ENCODE measurements around the gene FKBP11.

GRCh38 chr12:48878548-48878947 is 46.7 kb downstream of the FKBP11 start:
- TF ChIP-seq, protein P1, sequence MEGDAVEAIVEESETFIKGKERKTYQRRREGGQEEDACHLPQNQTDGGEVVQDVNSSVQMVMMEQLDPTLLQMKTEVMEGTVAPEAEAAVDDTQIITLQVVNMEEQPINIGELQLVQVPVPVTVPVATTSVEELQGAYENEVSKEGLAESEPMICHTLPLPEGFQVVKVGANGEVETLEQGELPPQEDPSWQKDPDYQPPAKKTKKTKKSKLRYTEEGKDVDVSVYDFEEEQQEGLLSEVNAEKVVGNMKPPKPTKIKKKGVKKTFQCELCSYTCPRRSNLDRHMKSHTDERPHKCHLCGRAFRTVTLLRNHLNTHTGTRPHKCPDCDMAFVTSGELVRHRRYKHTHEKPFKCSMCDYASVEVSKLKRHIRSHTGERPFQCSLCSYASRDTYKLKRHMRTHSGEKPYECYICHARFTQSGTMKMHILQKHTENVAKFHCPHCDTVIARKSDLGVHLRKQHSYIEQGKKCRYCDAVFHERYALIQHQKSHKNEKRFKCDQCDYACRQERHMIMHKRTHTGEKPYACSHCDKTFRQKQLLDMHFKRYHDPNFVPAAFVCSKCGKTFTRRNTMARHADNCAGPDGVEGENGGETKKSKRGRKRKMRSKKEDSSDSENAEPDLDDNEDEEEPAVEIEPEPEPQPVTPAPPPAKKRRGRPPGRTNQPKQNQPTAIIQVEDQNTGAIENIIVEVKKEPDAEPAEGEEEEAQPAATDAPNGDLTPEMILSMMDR (IDR thresholded peaks at IDR 0.05): no peak
- TF ChIP-seq POLR2A (IDR thresholded peaks at IDR 0.05): no peak
- no peak for TF ChIP-seq EP300 (IDR thresholded peaks at IDR 0.05)
